ENCODE measurements around the gene RDM1. TPM values are rescaled to one million over a fixed set of nuclear protein-coding genes. Genes with fewer than 3 reads are reported as not detected.

RDM1 gene
- total RNA-seq, 1 donor from 2014 or later, result not detected

GRCh38 chr17:35872196-35872980, 58.2 kb downstream of the RDM1 start:
- DNase-seq (ENCODE audit: low read depth in 2 of 2), result no peak

DNA sequence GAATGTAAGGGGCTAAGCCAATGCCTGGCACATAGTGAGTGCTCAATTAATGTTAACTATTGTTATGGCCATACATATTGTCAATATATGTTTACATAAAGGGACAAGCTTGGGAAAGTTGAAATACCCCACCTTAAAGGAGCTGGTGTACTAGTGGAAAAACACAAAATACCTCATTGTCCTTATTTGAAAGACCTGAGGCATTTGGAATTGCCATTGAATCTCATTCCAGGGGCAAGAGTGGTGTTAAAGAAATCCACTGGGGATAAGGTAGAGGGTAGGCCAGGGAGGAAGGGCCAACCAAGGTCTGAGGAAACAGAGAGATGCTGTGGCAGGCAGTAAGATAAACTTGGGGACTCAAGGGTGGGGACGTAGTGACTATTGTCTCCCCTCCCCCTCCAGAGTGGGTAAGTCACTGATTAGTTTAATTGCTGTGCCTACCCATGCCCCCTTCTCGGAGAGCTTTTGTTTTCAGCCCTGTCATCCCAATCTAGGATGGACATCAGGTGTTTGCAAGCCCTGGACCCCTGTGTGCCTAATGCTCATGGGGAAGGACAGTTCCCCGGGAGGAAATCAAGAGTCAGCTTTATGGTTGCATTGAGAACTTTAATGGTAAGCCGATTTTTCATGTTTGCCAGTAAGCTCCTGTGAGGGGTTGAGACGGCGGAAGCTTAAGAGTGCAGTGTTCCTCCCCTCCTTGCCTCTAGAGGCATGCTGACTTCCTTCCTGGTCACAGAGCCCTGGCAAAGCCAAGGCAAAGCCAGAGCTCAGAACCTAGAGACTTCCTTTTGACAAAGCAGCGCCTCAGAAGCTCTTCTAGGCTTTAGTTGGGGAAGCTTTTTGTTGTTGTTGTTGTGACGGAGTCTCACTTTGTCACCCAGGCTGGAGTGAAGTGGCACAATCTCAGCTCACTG, 59.4 kb downstream of the RDM1 start:
- peak in 1 of 2 donors; percentile 50 for DNase-seq (ENCODE audit: low read depth in 2 of 2)

GRCh38 chr17:35868737-35869136, 61.8 kb downstream of the RDM1 start, which contains the start of gene HEATR9:
HEATR9 (minus strand) TSS chr17:35868891; CDS start chr17:35868742, 149 bp downstream.
- no peak for DNase-seq (ENCODE audit: low read depth in 2 of 2)

Other genes with a start within 250 kb of the RDM1 start
- under 0.01 TPM in 2 replicates for gene RASL10B, start 199.1 kb downstream of the RDM1 start, total RNA-seq
- gene GAS2L2, start 177.5 kb downstream of the RDM1 start, total RNA-seq, result under 0.01 TPM in 1 of 2 replicates, not detected in the other
- gene C17orf50, start 169.9 kb downstream of the RDM1 start, total RNA-seq, result not detected in 2 replicates
- gene MMP28, start 135.1 kb downstream of the RDM1 start, total RNA-seq, result 0.40 and 0.87 TPM in 2 replicates
- 54.5 and 65.7 TPM in 2 replicates for gene TAF15, start 121.3 kb downstream of the RDM1 start, total RNA-seq
- gene HEATR9, start 61.9 kb downstream of the RDM1 start, total RNA-seq, result not detected in 2 replicates
- gene CCL5, start 50.4 kb downstream of the RDM1 start, total RNA-seq, result 0.20 and 0.65 TPM in 2 replicates
- gene LYZL6, start 12.9 kb upstream of the RDM1 start, total RNA-seq, result not detected in 2 replicates
- gene CCL16, start 50.7 kb upstream of the RDM1 start, total RNA-seq, result under 0.01 TPM in 1 of 2 replicates, not detected in the other
- gene CCL14, start 56.0 kb upstream of the RDM1 start, total RNA-seq, result 3.9 and 4.6 TPM in 2 replicates
- not detected in 2 replicates for gene CCL15, start 70.8 kb upstream of the RDM1 start, total RNA-seq
- 0.65 and 0.99 TPM in 2 replicates for gene CCL23, start 87.2 kb upstream of the RDM1 start, total RNA-seq
- gene CCL18, start 133.5 kb upstream of the RDM1 start, total RNA-seq, result not detected in 2 replicates
- gene CCL3, start 159.4 kb upstream of the RDM1 start, total RNA-seq, result not detected in 2 replicates
- gene CCL4, start 173.1 kb upstream of the RDM1 start, total RNA-seq, result not detected in 2 replicates
- 0.44 and 0.99 TPM in 2 replicates for gene TBC1D3B, start 245.9 kb upstream of the RDM1 start, total RNA-seq